Thyroid gland (tissue), 4 donors: ENCODE measurements around the gene DOK7.
"Not testable (repeated sequence)": the region's sequence is repeated elsewhere in the genome, so short reads cannot be mapped to it uniquely, and the experiment has no call there.

ENCODE experiments used
- POLR2A ChIP-seq, 2 donors: fragments of 450-650 bp; IDR thresholded peaks; one replicate each; pipeline ENCODE4 v1.6.1; 2017; ENCODE audit warnings: antibody characterized with exemption in 2 of 2, mild to moderate bottlenecking in 2 of 2, moderate library complexity in 1 of 2
- TF ChIP-seq, protein P1 (sequence below), 6 experiments: fragments of 200-600 bp in 3 of 6; fragments of 450-650 bp in 3 of 6; sonication (generic) in 3 of 6; IDR thresholded peaks; one replicate each; pipeline ENCODE4 v1.5.1; 2016 to 2019; ENCODE audit warnings: antibody characterized with exemption in 6 of 6, mild to moderate bottlenecking in 2 of 6, inconsistent platforms in 1 of 6, moderate library complexity in 1 of 6

- TF ChIP-seq POLR2A (IDR thresholded peaks at IDR 0.05) = not testable (repeated sequence)
- TF ChIP-seq, protein P1, sequence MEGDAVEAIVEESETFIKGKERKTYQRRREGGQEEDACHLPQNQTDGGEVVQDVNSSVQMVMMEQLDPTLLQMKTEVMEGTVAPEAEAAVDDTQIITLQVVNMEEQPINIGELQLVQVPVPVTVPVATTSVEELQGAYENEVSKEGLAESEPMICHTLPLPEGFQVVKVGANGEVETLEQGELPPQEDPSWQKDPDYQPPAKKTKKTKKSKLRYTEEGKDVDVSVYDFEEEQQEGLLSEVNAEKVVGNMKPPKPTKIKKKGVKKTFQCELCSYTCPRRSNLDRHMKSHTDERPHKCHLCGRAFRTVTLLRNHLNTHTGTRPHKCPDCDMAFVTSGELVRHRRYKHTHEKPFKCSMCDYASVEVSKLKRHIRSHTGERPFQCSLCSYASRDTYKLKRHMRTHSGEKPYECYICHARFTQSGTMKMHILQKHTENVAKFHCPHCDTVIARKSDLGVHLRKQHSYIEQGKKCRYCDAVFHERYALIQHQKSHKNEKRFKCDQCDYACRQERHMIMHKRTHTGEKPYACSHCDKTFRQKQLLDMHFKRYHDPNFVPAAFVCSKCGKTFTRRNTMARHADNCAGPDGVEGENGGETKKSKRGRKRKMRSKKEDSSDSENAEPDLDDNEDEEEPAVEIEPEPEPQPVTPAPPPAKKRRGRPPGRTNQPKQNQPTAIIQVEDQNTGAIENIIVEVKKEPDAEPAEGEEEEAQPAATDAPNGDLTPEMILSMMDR (IDR thresholded peaks at IDR 0.05) = not testable (repeated sequence)
Observed at GRCh38 chr4:3535812-3536211, 72.7 kb downstream of the DOK7 start.
